Activated T-cell treated with anti-CD3 and anti-CD28 coated beads, Interleukin-2, amount 50 U/mL, for 48 hours (primary cell): ENCODE data around the gene APP.
"Not testable (repeated sequence)": the region's sequence is repeated elsewhere in the genome, so short reads cannot be mapped to it uniquely, and the experiment has no call there.

Experiments
- DNase-seq, 2 experiments: peaks; one replicate each; pipeline ENCODE4 v3.0.0-alpha.2; 2020

Gene APP

DNA sequence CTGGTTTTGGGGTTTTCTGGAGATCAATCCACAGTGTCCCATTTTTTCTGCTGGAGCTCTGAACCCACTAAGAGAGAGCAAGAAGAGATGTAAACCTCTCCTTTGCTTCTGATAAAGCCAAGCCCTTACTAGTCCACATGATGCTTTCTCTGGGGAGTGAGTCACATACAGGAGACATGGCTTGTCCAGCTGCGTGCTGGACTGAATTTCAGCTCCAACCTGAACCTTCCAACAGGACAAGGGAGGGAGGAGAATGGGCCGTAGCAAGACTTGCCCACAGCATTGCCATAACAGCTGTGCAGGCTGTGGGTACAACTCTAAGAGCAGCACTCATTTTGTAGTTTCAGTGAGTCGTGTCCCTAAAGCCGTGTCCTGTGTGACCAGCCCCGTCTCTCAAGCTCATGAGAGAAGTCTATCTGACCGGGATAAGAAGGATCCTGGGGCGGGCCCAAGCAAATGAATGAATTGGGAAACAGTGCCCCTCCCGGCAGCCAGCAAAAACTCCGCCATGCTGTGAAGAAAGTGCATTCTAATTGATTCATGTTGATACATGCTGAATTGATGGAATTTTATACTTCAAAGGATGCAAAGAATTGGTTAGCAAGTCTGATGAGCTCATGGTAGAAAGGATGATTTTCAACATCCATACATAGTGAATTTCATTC lies 240.6 kb downstream of the APP start:
- DNase-seq, result no peak

DNA sequence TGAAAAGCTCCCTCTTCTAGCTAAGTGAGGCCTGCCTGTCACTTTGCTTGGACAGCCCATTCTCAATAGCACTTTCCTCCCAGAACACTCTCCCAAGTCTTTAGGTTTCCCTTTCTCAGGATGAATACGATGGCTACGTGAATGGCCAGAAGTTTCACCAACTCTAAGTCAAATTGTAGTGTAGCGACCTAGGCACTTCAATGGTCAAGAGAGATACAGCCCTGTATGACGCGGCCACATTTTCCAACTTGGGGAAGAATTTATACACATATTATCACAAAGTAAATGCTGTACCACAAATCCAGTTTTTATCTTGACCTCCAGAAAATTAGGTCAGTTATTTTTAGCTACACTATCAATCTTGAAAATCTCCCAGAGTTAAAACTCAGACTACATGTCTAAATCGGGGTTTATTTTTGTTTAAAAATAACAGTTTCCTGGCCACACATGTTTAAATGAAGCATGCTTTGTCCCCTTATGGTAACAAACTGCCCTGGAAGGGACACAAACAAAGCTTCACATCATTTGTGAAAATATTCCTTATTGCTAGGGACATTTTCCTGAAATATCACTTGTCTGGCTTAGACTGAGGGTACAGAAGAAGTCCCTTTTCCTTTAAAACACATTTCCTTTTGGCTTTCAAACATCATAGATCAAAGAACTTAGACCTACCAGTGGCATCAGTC lies 243.2 kb downstream of the APP start:
- no peak for DNase-seq

DNA sequence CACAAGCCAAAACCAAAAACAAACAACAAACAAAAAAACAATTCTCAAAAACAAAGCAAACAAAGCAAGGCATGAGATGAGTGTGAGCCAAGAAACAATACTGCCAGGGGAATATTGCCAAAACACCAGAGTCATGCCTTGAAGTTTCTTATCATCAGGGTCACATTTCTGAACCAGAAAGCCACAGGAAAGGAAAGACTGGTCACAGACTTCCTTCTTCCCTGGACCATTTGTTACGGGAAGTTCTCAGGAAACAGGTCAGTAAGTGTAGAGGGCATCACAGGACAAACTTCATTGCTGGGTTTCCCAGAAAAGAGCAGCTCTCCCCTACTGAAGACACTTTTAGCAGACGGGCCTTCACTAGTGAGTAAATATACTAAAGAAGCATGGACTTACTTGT lies 244.6 kb downstream of the APP start:
- no peak for DNase-seq

DNA sequence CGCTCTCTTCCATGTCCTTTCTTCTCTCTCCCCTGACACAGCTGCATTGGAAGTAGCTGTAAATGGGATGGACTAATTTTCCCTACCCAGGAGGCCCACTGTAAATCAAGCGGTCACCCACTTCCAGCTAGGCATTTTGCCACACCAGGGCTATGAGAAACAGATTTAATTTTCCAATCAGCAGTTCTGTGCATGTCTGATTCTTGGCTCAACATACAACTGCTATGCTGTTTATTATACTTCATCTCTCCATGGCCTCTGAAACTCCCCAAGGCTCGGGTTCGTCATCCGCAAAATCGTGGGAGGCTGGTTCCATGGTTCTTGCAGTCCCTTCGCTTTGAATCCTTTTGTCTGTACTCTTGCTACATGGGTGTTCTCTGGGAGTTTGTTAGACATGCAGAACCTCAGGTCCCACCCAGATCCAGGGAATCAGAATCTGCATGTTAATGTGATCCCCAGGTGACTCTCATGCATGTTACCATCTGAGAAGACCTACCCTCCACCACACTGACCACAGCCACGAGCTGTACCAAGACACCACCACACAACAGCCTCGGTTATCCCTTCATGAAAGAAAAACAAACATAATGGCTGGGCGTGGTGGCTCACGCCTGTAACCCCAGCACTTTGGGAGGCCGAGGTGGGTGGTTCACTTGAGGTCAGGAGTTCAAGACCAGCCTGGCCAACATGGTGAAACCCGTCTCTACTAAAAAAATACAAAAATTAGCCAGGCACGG lies 245.3 kb downstream of the APP start:
- no peak for DNase-seq

DNA sequence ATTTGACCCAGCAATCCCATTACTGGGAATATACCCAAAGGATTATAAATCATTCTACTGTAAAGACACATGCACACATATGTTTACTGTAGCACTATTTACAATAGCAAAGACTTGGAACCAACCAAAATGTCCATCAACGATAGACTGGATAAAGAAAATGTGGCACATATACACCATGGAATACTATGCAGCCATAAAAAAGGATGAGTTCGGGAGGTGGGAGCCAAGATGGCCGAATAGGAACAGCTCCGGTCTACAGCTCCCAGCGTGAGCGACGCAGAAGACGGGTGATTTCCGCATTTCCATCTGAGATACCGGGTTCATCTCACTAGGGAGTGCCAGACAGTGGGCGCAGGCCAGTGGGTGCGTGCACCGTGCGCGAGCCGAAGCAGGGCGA lies 252.4 kb downstream of the APP start:
- DNase-seq, result not testable (repeated sequence)

DNA sequence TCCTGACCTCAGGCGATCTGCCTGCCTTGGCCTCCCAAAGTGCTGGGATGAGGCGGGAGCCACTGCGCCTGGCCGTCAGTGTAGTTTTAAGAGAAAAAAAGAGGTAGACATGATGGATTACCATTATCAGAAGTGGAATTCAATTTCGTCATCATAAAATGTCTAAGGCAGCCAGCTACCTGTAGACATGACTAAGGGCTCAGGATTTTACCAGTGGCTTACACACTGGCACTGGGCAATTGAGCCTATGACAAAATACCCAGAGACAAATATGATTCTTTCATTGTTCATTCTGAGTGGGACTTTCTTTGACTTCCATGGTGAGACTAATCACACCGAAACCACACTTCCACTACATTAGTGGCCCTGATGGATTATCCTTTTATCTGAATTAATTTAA lies 254.3 kb downstream of the APP start:
- no peak for DNase-seq

DNA sequence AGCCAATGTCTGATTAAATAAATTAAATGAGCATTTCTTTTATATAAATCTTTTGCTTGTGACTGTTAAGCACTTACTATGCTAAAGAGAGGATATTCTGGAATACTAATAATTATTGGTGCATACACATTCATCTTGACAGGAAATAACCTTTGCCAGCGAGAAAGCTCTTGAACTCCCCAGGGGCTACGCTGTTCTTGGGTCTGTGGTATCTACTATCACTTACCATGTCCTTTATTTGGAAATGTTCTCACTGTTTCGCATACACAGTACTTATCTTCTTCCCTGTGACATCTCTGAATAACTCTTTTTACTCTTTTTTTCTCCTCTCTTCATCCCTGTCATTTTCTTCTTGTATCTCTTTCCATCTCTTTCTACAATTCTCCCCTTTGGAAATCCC lies 257.1 kb downstream of the APP start:
- no peak for DNase-seq

DNA sequence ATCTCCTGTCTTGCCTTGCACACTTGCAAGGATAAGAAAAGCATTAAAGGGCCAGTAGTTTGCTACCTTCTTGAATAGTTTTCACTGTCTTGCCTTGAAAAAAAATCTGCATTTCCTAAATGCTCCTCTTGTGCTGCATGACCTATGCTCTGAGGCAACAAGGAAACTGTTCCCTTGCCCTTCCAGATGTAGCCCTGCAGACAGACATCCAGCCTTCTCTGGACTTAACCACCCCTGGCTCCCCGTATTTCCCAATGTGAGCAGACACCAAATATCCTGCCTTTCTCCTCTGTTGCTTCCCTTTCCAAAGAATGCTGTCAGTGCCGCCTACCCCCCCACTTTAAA lies 258.2 kb downstream of the APP start:
- DNase-seq, result no peak

DNA sequence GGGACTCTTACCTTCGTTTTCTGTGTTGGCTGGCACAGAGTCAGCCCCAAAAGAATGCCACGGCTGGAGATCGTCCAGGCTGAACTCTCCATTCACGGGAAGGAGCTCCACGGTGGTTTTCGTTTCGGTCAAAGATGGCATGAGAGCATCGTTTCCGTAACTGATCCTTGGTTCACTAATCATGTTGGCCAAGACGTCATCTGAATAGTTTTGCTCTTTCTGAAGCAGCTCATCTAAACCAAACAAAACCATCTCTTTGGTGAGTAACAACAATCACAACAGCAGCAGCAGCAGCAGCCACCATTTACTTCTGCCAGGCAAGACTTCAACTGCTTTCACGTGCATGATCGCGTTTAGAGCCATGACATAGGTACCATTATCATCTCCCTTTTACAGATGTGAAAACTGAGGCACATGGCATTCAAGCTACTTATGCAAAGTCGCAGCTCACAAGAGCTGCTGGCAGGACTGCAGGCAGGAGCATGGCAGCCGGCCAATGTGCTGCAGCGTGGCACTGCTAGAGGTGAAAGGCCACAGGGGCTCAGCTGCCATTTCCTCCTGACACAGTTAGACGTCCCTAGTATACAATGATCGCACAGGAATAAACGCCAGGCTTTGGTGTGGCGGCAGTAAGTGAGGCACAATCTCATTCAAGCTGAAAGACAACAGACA lies 258.7 kb downstream of the APP start:
- DNase-seq, result no peak

DNA sequence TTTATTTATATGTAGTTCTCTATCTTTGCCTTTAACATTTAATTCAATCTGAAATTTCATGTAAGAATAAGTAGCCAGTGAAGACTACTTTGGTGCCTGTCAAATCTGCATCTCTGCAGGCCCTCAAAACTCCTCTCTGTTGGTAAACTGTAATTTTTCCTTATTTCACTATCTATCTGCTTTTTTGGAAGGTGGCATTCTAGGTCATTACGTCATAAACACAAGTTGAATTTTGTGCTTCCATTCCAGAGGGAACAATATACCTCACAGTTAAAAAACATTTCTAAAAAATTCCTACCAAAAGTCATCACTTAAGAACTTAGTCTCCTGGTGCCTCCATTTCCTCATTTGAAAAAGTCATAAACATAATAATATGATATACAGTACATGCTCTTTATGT lies 259.8 kb downstream of the APP start:
- no peak for DNase-seq

DNA sequence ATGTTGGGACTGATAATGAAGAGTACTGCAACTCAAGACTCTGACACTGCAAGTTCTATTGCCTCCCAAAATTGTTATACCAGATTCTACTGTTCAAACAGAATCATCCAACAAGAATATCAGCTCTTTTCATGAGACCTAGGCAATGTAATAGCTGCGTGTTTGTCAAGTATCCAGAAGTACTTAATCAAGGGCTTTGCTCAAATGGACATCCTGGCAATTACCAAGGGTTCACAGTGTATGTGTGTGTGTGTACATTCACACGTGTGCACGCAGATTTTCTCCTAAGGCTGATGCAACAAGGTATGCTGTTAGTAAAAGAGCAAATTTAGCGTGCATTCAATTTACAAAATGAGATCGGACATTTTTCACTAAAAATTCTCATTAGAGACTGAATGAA lies 261.2 kb downstream of the APP start:
- DNase-seq, result no peak

DNA sequence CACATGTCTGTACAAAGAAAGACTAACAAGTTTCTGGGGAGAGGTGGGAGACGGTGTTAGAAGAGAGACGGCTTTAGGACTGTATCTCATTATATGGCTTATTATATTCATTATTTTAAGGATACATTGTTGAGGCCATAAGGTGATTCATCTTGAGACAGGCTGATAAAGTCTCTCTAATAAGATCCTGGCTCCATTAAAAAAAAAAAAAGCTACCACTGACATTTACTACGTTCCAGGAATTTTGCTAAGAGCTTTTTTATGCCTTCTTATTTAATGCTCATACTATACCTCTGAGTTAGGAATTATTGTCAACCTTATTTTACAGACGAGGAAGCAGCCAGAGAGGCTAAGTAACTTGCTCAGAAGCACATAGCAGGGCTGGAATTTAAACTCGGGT lies 262.1 kb downstream of the APP start:
- DNase-seq, result no peak

DNA sequence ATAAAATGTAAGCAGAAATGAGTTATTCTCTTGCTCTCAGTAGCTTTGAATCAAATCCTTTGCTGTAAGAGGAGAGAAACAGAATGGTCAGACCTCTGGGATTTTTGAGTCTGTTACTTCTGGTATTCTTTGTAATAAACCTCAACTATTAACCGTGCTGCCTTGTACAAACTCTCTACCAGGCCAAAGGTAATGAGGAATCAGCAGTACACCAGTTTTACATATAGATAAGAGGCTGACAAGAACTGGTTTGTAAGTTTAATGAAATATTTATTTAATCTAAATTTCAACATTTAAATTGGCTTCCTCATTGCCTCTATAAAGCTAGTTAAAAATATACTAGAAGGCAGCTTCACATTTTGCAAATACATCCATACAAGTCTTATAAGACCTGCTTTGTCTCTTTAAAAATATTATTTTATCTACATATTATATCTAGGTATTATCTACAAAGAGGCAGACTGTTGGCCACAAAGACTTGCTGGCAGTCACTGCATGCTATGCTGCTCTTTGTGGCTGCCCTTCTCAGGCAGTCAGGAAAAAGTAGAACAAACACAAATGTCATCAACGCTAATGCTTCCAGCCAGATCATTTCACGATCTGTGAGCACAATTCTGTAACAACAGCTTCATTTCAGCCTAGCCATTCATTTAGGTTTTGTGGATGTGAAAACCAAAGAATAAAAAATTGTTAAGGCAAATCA lies 262.8 kb downstream of the APP start:
- DNase-seq, result no peak

DNA sequence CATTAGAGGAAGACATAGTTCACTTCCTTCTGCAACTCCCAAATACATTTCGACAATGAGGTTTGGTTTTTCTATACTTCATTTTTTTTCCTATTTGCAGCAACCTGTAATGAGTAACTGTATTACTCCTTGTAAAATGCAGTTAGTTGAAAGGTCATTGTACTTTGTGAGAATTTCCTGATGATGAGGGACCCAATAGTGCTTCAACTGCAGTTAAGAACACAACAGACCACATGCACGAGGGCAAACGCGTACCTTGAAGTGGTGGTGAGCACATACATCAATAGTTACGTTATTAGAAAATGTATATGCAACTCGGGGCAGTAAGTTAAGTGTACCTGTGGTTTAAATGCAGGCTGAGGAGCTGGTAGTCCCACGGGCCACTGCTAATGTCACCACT lies 264.0 kb downstream of the APP start:
- DNase-seq, result no peak

DNA sequence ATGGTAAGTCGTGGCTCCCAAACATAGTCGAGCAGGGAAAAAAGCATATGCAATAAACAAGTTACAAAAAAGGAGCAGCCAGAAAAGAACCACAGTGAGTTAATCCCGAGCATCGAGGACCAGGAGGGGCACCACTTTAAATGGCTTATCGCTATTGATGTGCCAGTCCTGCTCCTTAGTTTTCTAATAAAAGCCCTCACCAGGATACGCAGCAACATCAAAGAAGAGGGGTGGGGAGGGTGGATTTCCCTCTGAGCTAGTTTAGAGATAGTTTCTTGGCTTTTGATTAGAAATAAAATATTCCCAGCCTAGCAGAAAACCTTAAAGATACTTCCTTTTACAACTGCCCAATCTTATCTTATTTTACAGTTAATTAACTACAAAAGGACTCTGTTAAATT lies 265.4 kb downstream of the APP start:
- DNase-seq, result no peak

DNA sequence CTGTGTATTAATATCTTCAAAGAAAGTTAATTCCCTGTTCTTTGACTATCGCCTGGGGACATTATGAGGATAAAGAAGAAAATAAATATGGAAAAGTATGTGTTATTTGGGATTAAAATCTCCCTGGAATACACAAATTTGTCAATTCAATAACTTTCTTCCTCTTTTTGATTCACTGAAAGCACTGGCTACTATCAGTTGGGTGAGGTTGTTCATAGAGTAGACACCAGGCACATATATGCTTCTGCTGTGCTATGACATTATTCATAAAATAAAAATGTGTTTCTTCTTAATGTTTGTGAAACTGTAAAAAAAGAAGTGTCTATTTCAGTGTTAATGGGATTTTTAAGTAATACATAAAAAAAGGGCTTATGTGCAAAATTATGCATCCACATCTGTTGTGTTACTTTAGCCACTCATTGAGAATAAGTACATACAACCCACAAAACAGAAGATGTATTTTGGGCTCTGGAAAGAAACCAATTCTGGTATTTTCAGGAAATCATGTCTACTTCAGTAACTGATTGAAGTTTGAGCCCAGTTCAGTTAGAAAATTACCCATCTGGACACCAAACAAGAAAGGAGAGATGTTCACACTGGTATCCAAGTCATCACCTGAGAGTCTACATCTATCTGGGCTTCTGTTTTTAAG lies 266.4 kb downstream of the APP start:
- no peak for DNase-seq

DNA sequence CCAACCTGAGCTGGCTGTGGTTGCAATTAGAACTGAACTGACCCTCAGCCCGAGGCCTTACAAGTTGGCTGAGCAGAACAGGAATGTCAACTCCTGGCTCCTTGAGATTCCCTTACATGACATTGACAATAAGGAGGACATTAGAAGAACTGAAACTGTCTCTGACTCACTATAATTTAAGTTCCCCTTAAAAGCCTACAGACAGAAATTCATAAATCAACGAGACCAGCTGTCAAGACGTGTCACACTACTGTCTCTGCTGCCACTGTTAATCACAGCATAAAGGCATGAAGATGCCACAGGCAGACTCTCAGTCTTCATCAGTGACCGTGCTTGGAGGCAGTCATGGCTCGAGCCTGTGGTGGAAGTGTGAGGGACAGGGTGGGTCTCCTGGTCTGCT lies 267.0 kb downstream of the APP start:
- DNase-seq, result no peak

DNA sequence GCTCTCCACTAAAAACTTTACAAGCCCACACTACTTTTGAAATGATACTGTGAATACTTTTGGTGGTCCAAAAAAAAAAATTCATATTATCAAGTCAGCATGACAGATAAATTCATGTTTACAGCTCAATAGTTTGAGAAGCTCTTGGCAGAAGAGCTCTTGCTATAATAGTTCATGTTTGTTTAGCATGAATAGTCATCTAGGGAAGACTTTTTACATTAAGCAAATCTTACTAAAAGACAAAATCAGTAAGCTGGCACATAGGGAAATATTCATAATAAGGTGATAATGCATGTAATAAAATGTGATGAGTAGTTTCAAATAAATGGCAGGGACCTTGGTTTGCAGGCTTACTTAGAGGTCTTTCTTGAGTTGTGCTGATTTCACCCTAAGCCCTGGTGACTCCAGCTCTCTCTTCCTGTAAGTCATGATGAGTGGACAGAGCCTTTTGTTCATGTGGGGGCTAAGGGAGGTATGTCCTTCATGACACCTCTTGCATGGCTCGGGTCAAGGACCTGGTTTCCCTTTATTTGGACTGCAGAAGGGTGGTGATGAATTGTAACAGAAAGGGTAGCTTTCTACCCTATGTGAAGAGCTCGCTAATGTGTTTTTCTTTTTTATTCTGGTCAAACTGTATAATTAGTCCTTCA lies 269.1 kb downstream of the APP start:
- DNase-seq, result no peak

DNA sequence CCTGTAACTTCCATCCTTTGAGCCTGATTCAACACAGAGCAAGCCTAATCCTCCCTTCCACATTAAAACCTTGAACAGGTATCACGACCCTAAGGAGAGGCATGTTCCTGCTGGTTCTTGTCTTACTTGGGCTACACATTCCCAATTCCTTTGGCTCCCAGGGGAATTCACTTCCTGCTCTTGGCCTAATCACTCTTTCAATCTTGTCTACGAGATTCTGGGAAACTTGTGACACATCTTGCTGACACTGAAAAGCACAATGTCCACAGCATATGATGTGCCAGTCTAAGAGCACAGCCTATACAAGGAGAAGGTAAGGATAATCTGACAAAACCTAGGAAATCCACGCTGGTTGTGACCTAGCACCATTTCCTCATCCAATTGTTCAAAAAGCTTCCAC lies 271.9 kb downstream of the APP start:
- DNase-seq, result no peak

DNA sequence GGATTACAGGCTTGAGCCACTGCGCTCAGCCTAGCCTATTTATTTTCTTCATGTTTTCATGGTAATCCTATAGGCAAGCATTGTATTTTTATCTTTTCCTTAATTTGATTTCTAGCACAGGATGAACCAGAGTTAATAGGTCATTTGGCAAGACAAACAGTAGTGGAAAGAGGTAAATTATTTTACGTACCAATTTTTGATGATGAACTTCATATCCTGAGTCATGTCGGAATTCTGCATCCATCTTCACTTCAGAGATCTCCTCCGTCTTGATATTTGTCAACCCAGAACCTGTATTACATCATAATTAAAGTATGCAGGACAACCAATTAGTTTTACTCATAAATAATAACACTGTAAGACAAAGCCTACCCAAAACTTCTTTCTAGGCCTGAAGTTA lies 273.2 kb downstream of the APP start:
- DNase-seq, result no peak

DNA sequence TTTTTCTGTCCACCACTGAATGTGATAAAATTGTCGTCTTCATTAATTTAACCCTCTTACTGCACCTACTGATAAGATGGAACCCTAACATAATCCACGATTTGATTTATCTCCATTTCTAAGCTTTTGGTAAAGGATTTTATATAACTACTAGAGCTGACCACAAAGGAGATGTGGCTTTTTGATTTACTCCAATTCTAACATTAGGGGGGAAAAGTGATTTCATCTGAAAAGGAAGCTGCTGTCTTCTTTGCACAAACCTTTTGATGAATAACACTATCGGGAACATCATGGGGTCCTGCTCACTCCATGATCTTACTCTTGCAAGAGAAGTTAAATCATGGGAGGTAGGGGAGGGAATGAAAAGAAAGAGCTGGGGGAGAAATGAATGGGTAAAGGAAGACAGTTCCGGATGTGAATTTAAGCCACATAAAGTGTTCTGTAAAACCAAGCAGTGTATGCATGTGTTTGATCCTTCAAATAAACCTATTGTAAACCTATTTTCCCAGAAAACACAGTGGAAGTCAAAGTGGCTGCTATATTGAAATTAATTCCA lies 274.0 kb downstream of the APP start:
- DNase-seq, result no peak
